Measurements from ENCODE around the gene FBXL3. TPM values are rescaled to one million over a fixed set of nuclear protein-coding genes. Genes with fewer than 3 reads are reported as not detected.

FBXL3 gene
- polyA plus RNA-seq, 2 of the 4 experiments (the other 2 are of a cell fraction): 17.8 to 24.0 TPM

DNA sequence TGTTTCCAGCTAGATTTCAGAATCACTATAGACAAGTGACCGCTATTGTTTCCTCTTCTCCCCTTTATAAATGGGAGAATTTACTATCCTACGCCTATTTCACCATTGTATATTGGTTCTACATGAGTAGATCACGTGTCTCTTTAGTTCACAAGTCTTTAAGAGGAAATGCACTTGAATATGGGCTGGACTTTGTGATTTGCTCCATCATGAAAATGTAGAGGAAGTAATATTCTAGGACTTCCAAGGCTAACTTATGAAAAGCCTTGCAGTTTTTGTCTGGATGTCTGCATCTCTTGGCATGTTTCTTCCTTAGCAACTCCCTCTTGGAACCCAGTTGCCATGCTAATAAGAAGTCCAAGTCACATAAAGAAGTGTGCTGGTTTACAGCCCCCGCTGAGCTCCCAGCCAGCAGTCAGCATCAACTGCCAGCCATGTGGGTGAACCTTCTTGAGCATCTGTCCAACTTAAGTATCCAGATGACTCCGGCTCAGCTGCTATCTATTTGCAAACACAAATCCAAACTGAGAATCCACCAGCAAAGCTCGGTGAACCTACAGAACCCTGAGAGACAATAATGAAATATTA is 4.8 kb upstream of the FBXL3 start:
- Histone ChIP-seq H3K9me3 (no peaks in the 10 kb centered on the region), H3K4me2 (no peak overlapping the region), H3K4me1 (peaks cover 9% of the 10 kb centered on the region), H3K27ac (no peak overlapping the region), H3K4me3 (no peak overlapping the region)
- WGBS (ENCODE audit: missing lambda C conversion rate): 76% methylated on average over 6 of the region's 6 CpGs
- ChIA-PET CTCF (interaction anchor here (1.5 kb wide), 1 partner anchor 447 kb away, joined by 6 read pairs; no protein-coding TSS in a partner anchor), POLR2A (no interaction called here)
- FAIRE-seq (no peak), ATAC-seq (no peak), DNase-seq (ENCODE audit: low read depth in 1 of 2, low spot score in 1 of 2) (no peak)
- no peak for TF ChIP-seq HOXB13 (CRISPR knock-in tag; IDR thresholded peaks at IDR 0.05; ENCODE audit: low read depth)
- TF ChIP-seq, protein P1, sequence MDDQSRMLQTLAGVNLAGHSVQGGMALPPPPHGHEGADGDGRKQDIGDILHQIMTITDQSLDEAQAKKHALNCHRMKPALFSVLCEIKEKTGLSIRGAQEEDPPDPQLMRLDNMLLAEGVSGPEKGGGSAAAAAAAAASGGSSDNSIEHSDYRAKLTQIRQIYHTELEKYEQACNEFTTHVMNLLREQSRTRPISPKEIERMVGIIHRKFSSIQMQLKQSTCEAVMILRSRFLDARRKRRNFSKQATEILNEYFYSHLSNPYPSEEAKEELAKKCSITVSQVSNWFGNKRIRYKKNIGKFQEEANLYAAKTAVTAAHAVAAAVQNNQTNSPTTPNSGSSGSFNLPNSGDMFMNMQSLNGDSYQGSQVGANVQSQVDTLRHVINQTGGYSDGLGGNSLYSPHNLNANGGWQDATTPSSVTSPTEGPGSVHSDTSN (IDR thresholded peaks at IDR 0.05): no peak
- no peak for TF ChIP-seq RCOR1 (IDR thresholded peaks at IDR 0.05; ENCODE audit: low read depth, low read length)
- TF ChIP-seq, protein P2, sequence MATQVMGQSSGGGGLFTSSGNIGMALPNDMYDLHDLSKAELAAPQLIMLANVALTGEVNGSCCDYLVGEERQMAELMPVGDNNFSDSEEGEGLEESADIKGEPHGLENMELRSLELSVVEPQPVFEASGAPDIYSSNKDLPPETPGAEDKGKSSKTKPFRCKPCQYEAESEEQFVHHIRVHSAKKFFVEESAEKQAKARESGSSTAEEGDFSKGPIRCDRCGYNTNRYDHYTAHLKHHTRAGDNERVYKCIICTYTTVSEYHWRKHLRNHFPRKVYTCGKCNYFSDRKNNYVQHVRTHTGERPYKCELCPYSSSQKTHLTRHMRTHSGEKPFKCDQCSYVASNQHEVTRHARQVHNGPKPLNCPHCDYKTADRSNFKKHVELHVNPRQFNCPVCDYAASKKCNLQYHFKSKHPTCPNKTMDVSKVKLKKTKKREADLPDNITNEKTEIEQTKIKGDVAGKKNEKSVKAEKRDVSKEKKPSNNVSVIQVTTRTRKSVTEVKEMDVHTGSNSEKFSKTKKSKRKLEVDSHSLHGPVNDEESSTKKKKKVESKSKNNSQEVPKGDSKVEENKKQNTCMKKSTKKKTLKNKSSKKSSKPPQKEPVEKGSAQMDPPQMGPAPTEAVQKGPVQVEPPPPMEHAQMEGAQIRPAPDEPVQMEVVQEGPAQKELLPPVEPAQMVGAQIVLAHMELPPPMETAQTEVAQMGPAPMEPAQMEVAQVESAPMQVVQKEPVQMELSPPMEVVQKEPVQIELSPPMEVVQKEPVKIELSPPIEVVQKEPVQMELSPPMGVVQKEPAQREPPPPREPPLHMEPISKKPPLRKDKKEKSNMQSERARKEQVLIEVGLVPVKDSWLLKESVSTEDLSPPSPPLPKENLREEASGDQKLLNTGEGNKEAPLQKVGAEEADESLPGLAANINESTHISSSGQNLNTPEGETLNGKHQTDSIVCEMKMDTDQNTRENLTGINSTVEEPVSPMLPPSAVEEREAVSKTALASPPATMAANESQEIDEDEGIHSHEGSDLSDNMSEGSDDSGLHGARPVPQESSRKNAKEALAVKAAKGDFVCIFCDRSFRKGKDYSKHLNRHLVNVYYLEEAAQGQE (IDR thresholded peaks at IDR 0.05): no peak
- TF ChIP-seq CHD2 (IDR thresholded peaks at IDR 0.05; ENCODE audit: low read length, partially characterized antibody): no peak
- no peak for TF ChIP-seq JUN (IDR thresholded peaks at IDR 0.05)

DNA sequence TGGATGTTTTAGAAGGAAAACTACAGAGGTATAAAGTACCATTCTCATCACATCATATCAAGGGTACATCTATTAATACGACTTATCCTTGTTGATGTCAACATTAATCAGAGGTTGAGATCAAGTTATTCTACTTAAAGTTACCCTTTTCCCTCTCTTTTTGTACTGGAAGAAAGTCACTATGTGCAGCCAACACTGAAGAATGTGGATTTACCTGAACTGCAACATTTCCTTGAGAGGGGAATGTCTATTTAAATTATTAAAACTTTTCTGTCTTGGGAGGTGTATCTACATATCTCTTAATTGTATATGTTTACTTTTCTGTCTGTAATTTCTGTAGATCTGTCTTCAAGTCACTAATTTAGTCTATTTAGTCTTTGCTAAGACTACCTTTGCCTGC is 2.5 kb upstream of the FBXL3 start:
- H3K9me3 ChIP-seq: no peaks in the 10 kb centered on the region
- FAIRE-seq (no peak), ATAC-seq (no peak), DNase-seq (ENCODE audit: low read depth in 1 of 2, low spot score in 1 of 2) (no peak)
- H3K4me2 ChIP-seq: no peak overlapping the region
- H3K4me1 ChIP-seq: peaks cover 22% of the 10 kb centered on the region
- ChIA-PET CTCF (no interaction called here), POLR2A (no interaction called here)
- 74% methylated on average over 1 of the region's 1 CpG for WGBS (ENCODE audit: missing lambda C conversion rate)
- no peak overlapping the region for H3K4me3 ChIP-seq
- no peak for TF ChIP-seq EHMT2 (IDR thresholded peaks at IDR 0.05; ENCODE audit: low read depth)
- no peak for TF ChIP-seq SMC3 (IDR thresholded peaks at IDR 0.05)
- TF ChIP-seq, protein P1 (IDR thresholded peaks at IDR 0.05): no peak
- no peak for TF ChIP-seq ZSCAN20 (CRISPR knock-in tag; IDR thresholded peaks at IDR 0.05)
- no peak for TF ChIP-seq EHF (CRISPR knock-in tag; IDR thresholded peaks at IDR 0.05)
- no peak for TF ChIP-seq JUN (IDR thresholded peaks at IDR 0.05)
- TF ChIP-seq ZNF302 (CRISPR knock-in tag; IDR thresholded peaks at IDR 0.05): no peak
- TF ChIP-seq, protein P3, sequence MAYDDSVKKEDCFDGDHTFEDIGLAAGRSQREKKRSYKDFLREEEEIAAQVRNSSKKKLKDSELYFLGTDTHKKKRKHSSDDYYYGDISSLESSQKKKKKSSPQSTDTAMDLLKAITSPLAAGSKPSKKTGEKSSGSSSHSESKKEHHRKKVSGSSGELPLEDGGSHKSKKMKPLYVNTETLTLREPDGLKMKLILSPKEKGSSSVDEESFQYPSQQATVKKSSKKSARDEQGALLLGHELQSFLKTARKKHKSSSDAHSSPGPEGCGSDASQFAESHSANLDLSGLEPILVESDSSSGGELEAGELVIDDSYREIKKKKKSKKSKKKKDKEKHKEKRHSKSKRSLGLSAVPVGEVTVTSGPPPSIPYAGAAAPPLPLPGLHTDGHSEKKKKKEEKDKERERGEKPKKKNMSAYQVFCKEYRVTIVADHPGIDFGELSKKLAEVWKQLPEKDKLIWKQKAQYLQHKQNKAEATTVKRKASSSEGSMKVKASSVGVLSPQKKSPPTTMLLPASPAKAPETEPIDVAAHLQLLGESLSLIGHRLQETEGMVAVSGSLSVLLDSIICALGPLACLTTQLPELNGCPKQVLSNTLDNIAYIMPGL (CRISPR knock-in tag; IDR thresholded peaks at IDR 0.05; ENCODE audit: borderline replicate concordance): no peak
- TF ChIP-seq GATA3 (IDR thresholded peaks at IDR 0.05; ENCODE audit: borderline replicate concordance): no peak
- no peak for TF ChIP-seq ESRRA (IDR thresholded peaks at IDR 0.05; ENCODE audit: borderline replicate concordance, low read length)
- H3K27ac ChIP-seq: no peak overlapping the region

DNA sequence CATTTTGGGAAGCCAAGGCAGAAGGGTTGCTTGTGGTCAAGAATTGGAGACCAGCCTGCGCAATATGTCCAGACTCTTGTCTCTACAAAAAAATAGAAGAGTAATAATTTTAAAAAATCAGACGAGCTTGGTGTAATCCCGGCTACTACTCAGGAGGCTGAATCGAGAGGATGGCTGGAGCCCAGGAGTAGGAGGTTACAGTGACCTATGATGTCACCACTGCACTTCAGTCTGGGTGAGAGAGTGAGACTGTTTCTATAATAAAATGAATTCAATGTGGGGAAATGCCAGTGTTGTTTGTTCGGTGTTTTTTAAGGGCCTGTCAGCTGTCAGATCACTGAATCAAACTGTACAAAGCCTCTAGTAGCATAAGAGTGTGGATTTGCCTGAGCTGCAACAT is 1.2 kb upstream of the FBXL3 start:
- no peak for FAIRE-seq
- Histone ChIP-seq H3K4me1 (peaks cover 22% of the 10 kb centered on the region), H3K4me2 (peak overlapping the region; percentile 81), H3K9me3 (no peaks in the 10 kb centered on the region), H3K4me3 (no peak overlapping the region), H3K27ac (no peak overlapping the region)
- no peak for ATAC-seq
- no peak for DNase-seq (ENCODE audit: low read depth in 1 of 2, low spot score in 1 of 2)
- POLR2A ChIA-PET: no interaction called here
- CTCF ChIA-PET: interaction anchor here (0.7 to 1.2 kb wide), 2 partner anchors 12 to 14 kb away, joined by 3 to 6 read pairs; no protein-coding TSS in a partner anchor
- WGBS (ENCODE audit: missing lambda C conversion rate): 59% methylated on average over 5 of the region's 5 CpGs
- TF ChIP-seq TFCP2L1 (CRISPR knock-in tag; IDR thresholded peaks at IDR 0.05) (no peak), FOSL2 (IDR thresholded peaks at IDR 0.05) (no peak), FOSL2 (CRISPR knock-in tag; IDR thresholded peaks at IDR 0.05) (no peak), EHMT2 (IDR thresholded peaks at IDR 0.05; ENCODE audit: low read depth) (no peak), ESRRA (IDR thresholded peaks at IDR 0.05; ENCODE audit: borderline replicate concordance, low read length) (no peak), GATA3 (IDR thresholded peaks at IDR 0.05; ENCODE audit: borderline replicate concordance) (no peak)
- TF ChIP-seq, protein P4, sequence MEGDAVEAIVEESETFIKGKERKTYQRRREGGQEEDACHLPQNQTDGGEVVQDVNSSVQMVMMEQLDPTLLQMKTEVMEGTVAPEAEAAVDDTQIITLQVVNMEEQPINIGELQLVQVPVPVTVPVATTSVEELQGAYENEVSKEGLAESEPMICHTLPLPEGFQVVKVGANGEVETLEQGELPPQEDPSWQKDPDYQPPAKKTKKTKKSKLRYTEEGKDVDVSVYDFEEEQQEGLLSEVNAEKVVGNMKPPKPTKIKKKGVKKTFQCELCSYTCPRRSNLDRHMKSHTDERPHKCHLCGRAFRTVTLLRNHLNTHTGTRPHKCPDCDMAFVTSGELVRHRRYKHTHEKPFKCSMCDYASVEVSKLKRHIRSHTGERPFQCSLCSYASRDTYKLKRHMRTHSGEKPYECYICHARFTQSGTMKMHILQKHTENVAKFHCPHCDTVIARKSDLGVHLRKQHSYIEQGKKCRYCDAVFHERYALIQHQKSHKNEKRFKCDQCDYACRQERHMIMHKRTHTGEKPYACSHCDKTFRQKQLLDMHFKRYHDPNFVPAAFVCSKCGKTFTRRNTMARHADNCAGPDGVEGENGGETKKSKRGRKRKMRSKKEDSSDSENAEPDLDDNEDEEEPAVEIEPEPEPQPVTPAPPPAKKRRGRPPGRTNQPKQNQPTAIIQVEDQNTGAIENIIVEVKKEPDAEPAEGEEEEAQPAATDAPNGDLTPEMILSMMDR (IDR thresholded peaks at IDR 0.05): no peak
- TF ChIP-seq, protein P3 (CRISPR knock-in tag; IDR thresholded peaks at IDR 0.05; ENCODE audit: borderline replicate concordance): no peak
